Kidney (tissue), 14 donors: Measurements from ENCODE around the gene OR11H6. TPM values are rescaled to one million over a fixed set of nuclear protein-coding genes. Genes with fewer than 3 reads are reported as not detected.

Experiments
- DNase-seq, 5 donors: peaks; one replicate each; pipeline ENCODE4 v3.0.0-alpha.2; 2013 to 2020
- FAIRE-seq: peaks from 2 replicates; lab custom pipeline; 2012; peaks lifted over from hg19 to GRCh38; lab: Jason Lieb, UNC
- H3K27ac ChIP-seq, 2 donors: one replicate each; pipeline ENCODE4 v1.7.0; 2013; ENCODE audit warnings: low read depth in 2 of 2, low read length in 2 of 2, inconsistent platforms in 1 of 2
- H3K27me3 ChIP-seq: one replicate; pipeline ENCODE4 v1.7.1; 2013; ENCODE audit warnings: low read length, inconsistent platforms; ENCODE audit not compliant: control insufficient read depth, insufficient read depth
- H3K36me3 ChIP-seq, 3 donors: one replicate each; pipeline versions ENCODE4 v1.7.0 to v1.7.1; 2013; ENCODE audit warnings: low read length in 3 of 3, control low read depth in 1 of 3, inconsistent platforms in 1 of 3; ENCODE audit not compliant: insufficient read depth in 3 of 3, control insufficient read depth in 2 of 3
- H3K4me1 ChIP-seq, 3 donors: one replicate each; pipeline versions ENCODE4 v1.7.0 to v1.7.1; 2013; ENCODE audit warnings: low read length in 3 of 3, inconsistent platforms in 1 of 3, low read depth in 1 of 3; ENCODE audit not compliant: control insufficient read depth in 2 of 3, insufficient read depth in 2 of 3
- H3K4me3 ChIP-seq, 3 donors: one replicate each; pipeline versions ENCODE4 v1.7.0 to v1.8.1; 2013; ENCODE audit warnings: low read length in 3 of 3, control low read depth in 1 of 3, inconsistent platforms in 1 of 3
- H3K9ac ChIP-seq, 3 donors: one replicate each; pipeline versions ENCODE4 v1.7.0 to v1.7.1; 2013; ENCODE audit warnings: low read length in 3 of 3, control low read depth in 1 of 3, inconsistent platforms in 1 of 3
- H3K9me3 ChIP-seq, 3 donors: one replicate each; pipeline versions ENCODE4 v1.7.0 to v1.7.1; 2013; ENCODE audit warnings: low read length in 3 of 3, control low read depth in 1 of 3, inconsistent platforms in 1 of 3; ENCODE audit not compliant: control insufficient read depth in 2 of 3, insufficient read depth in 1 of 3
- intact Hi-C: fragments of 100-400 bp; cut with DNase I; formaldehyde crosslinking; loops from one replicate; pipeline ENCODE4 v1.11.1; 2022
- polyA plus RNA-seq: library from polyadenylated mRNA; stranded (reverse); fragments of 350-450 nt; fragmentation: Illumina TruSeq; extraction: RNeasy Lipid Tissue Mini Kit (QIAGEN cat#74804); gene quantifications from one replicate; pipeline ENCODE4 v1.2.3, GENCODE V29; 2014; ENCODE audit warnings: low read depth, low replicate concordance; ENCODE audit not compliant: insufficient read depth
- total RNA-seq: library from RNA; stranded (reverse); fragmentation: NEBNext Ultra II Directional; extraction: Animal tissue kit (Norgen Biotek cat#: 25700); gene quantifications from one replicate; pipeline ENCODE4 v1.2.1, GENCODE V29; 2021
- TF ChIP-seq, protein P1 (sequence below): IDR thresholded peaks from 3 replicates; pipeline ENCODE4 v1.5.1; 2012; ENCODE audit warnings: mild to moderate bottlenecking, moderate library complexity, borderline replicate concordance; ENCODE audit not compliant: insufficient read depth; ENCODE audit errors: extremely low read depth
- donor health status: control.
- donor health status: control.
- donor health status: control.
- donor health status: control.
- donor health status: control.
- donor health status: DM: yes; HTN: yes; CAD: no.
- donor health status: Normal renal cell carcinoma (clear cell type).

OR11H6 gene
- total and polyA plus RNA-seq, 2 donors from 2014 or later, result not detected

DNA sequence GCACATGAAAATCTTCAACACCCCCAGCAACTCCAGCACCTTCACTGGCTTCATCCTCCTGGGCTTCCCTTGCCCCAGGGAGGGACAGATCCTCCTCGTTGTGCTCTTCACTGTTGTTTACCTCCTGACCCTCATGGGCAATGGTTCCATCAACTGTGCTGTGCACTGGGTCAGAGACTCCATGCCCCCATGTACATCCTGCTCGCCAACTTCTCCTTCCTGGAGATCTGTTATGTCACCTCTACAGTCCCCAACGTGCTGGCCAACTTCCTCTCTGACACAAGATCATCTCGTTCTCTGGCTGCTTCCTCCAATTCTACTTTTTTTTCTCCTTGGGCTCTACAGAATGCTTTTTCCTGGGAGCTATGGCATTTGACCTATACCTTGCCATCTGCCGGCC, 44.3 kb upstream of the OR11H6 start:
- H3K4me3 ChIP-seq, result no peak overlapping the region
- intact Hi-C loops, result no loop called here
- TF ChIP-seq, protein P1, sequence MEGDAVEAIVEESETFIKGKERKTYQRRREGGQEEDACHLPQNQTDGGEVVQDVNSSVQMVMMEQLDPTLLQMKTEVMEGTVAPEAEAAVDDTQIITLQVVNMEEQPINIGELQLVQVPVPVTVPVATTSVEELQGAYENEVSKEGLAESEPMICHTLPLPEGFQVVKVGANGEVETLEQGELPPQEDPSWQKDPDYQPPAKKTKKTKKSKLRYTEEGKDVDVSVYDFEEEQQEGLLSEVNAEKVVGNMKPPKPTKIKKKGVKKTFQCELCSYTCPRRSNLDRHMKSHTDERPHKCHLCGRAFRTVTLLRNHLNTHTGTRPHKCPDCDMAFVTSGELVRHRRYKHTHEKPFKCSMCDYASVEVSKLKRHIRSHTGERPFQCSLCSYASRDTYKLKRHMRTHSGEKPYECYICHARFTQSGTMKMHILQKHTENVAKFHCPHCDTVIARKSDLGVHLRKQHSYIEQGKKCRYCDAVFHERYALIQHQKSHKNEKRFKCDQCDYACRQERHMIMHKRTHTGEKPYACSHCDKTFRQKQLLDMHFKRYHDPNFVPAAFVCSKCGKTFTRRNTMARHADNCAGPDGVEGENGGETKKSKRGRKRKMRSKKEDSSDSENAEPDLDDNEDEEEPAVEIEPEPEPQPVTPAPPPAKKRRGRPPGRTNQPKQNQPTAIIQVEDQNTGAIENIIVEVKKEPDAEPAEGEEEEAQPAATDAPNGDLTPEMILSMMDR, result no peak

DNA sequence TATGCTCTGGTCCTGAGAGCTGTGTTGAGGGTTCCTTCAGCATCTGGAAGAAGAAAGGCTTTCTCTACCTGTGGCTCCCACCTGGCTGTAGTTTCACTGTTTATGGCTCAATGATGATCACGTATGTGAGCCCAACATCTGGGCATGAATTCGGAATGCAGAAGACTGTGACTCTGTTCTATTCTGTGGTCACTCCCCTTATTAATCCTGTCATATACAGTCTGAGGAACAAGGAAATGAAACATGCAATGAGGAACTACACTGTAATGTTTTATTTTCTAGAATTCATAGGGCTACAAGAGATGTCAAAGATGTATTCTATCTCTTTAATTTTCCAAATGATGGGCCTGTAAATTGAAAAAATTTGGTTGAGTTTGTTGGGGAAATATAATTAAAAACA, 43.6 kb upstream of the OR11H6 start:
- Histone ChIP-seq H3K4me1 (no peaks in the 10 kb centered on the region), H3K4me3 (no peak overlapping the region), H3K27ac (no peak overlapping the region), H3K9me3 (no peaks in the 10 kb centered on the region), H3K36me3 (no peaks in the 10 kb centered on the region), H3K9ac (no peak overlapping the region), H3K27me3 (no peaks in the 10 kb centered on the region)
- intact Hi-C loops, result no loop called here
- TF ChIP-seq, protein P1, result no peak
- DNase-seq (no peak), FAIRE-seq (no peak)

More for the DNA sequence above, 44.3 kb upstream of the OR11H6 start:
- Histone ChIP-seq H3K9ac (no peak overlapping the region), H3K9me3 (no peaks in the 10 kb centered on the region), H3K27ac (no peak overlapping the region), H3K4me1 (no peaks in the 10 kb centered on the region), H3K36me3 (no peaks in the 10 kb centered on the region), H3K27me3 (no peaks in the 10 kb centered on the region)
- DNase-seq, result no peak
- FAIRE-seq, result no peak

DNA sequence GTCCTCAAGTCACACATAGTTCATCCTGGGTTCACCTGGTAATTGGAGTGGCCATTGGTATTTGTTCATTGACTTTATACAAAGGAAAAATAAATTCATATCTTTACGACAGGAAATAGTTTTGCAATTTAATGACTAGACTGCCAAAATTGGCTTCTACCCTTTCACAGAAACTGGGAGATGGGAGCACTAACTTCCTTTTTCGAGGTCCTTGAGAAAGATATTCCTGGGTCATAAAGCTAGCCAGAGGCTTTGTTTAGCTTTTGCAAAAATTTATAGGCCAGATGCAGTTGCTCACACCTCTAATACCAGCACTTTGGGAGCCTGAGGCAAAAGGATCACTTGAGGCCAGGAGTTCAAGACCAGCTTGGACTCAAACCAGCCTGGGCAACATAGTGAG, 43.0 kb upstream of the OR11H6 start:
- no peak overlapping the region for H3K27ac ChIP-seq
- intact Hi-C loops, result no loop called here
- FAIRE-seq, result no peak
- TF ChIP-seq, protein P1, result no peak
- H3K4me3 ChIP-seq, result no peak overlapping the region
- H3K9ac ChIP-seq, result no peak overlapping the region
- H3K4me1 ChIP-seq, result no peaks in the 10 kb centered on the region
- no peaks in the 10 kb centered on the region for H3K27me3 ChIP-seq
- H3K9me3 ChIP-seq, result no peaks in the 10 kb centered on the region
- DNase-seq, result no peak
- no peaks in the 10 kb centered on the region for H3K36me3 ChIP-seq

DNA sequence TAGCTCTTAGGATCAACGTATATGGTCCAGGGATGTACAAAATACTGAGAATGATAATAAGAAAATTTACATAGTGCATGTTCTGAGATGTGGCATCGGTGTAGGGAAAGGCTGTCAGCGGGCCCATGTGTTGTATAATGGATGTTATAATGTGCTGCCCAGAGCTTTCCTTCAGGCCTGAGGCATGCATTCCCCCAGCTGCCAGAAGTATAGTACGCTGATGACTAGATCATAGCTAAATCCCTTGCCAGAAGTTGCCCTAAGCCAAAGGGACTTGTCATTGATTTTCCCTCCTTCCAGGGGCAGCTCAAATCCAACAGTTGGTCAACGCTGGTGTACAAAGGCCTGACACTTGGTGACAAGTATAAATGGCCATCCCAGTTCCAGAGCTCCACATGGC, 39.3 kb upstream of the OR11H6 start:
- no peaks in the 10 kb centered on the region for H3K36me3 ChIP-seq
- H3K9me3 ChIP-seq, result no peaks in the 10 kb centered on the region
- H3K4me1 ChIP-seq, result no peaks in the 10 kb centered on the region
- no peak overlapping the region for H3K27ac ChIP-seq
- H3K27me3 ChIP-seq, result no peaks in the 10 kb centered on the region
- FAIRE-seq, result no peak
- no peak overlapping the region for H3K9ac ChIP-seq
- H3K4me3 ChIP-seq, result no peak overlapping the region
- no peak for DNase-seq
- TF ChIP-seq, protein P1, result no peak
- intact Hi-C loops, result no loop called here
